Ishikawa (cell line): Measurements from ENCODE around the gene LRRC17.

Source experiments
- CEBPB ChIP-seq: IDR thresholded peaks from 2 replicates; pipeline ENCODE4 v1.6.1; 2012
- CREB1 ChIP-seq: IDR thresholded peaks from 2 replicates; pipeline ENCODE4 v1.6.1; 2012; ENCODE audit warnings: low read depth
- EGR1 ChIP-seq: IDR thresholded peaks from 2 replicates; pipeline ENCODE4 v1.6.1; 2012
- EP300 ChIP-seq: IDR thresholded peaks from 2 replicates; pipeline ENCODE4 v1.6.1; 2012; ENCODE audit warnings: borderline replicate concordance
- FOXM1 ChIP-seq: IDR thresholded peaks from 2 replicates; pipeline ENCODE4 v1.6.1; 2012; ENCODE audit warnings: low read depth, borderline replicate concordance
- MAX ChIP-seq: IDR thresholded peaks from 2 replicates; pipeline ENCODE4 v1.6.1; 2012
- NFIC ChIP-seq: IDR thresholded peaks from 2 replicates; pipeline ENCODE4 v1.6.1; 2012
- RAD21 ChIP-seq: IDR thresholded peaks from 2 replicates; pipeline ENCODE4 v1.6.1; 2012; ENCODE audit warnings: low read depth
- TAF1 ChIP-seq: IDR thresholded peaks from 2 replicates; pipeline ENCODE4 v1.6.1; 2012; ENCODE audit warnings: low read depth, mild to moderate bottlenecking
- TCF12 ChIP-seq: IDR thresholded peaks from 2 replicates; pipeline ENCODE4 v1.6.1; 2012; ENCODE audit warnings: low read depth
- TEAD4 ChIP-seq: IDR thresholded peaks from 2 replicates; pipeline ENCODE4 v1.6.1; 2012
- USF1 ChIP-seq: IDR thresholded peaks from 2 replicates; pipeline ENCODE4 v1.6.1; 2012
- YY1 ChIP-seq: IDR thresholded peaks from 2 replicates; pipeline ENCODE4 v1.6.1; 2012; ENCODE audit warnings: low read depth
- ZBTB7A ChIP-seq: IDR thresholded peaks from 2 replicates; pipeline ENCODE4 v1.6.1; 2012; ENCODE audit warnings: low read depth
- TF ChIP-seq, protein P1 (sequence below): IDR thresholded peaks from 2 replicates; pipeline ENCODE4 v1.6.1; 2012; ENCODE audit warnings: low read depth, mild to moderate bottlenecking

The LRRC17 gene

DNA sequence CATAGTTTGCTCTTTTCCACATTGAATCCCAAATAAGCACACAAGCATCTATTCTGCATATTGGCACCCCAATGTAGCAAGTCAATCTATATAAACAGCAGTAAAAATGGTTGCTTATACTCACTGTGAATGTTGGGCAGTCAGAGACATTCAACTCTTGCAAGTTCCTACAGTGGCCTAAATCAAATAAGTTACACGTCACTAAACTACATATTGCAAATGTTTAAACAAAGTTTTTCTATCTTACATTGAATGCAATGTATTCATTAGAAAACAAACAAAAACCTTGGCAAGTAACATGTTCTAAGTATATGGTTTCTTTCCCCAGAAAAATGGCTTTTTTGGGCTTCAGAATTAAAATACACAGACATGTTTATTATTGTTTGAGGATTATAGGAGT lies 19.0 kb downstream of the LRRC17 start:
- TF ChIP-seq YY1 = no peak
- TF ChIP-seq MAX = no peak
- no peak for TF ChIP-seq NFIC
- TF ChIP-seq RAD21 = no peak
- TF ChIP-seq TCF12 = no peak
- TF ChIP-seq TEAD4 = no peak

DNA sequence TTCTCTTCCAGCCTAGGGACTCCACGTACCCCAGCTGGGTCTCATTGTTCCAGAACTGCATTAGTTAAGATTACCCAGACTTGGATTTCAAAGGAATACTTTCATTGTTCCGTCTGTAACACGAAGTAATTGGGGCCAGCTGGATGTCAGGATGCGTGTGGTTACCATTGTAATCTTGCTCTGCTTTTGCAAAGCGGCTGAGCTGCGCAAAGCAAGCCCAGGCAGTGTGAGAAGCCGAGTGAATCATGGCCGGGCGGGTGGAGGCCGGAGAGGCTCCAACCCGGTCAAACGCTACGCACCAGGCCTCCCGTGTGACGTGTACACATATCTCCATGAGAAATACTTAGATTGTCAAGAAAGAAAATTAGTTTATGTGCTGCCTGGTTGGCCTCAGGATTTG lies 21.0 kb downstream of the LRRC17 start:
- TF ChIP-seq NFIC = no peak

DNA sequence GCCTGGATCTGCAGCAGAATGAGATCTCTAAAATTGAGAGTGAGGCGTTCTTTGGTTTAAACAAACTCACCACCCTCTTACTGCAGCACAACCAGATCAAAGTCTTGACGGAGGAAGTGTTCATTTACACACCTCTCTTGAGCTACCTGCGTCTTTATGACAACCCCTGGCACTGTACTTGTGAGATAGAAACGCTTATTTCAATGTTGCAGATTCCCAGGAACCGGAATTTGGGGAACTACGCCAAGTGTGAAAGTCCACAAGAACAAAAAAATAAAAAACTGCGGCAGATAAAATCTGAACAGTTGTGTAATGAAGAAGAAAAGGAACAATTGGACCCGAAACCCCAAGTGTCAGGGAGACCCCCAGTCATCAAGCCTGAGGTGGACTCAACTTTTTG lies 21.4 kb downstream of the LRRC17 start:
- TF ChIP-seq ZBTB7A = no peak
- no peak for TF ChIP-seq CREB1
- TF ChIP-seq YY1 = no peak
- no peak for TF ChIP-seq EP300
- no peak for TF ChIP-seq FOXM1
- TF ChIP-seq MAX = no peak
- TF ChIP-seq TAF1 = no peak
- TF ChIP-seq TEAD4 = no peak
- TF ChIP-seq TCF12 = no peak
- no peak for TF ChIP-seq CEBPB
- TF ChIP-seq RAD21 = no peak
- TF ChIP-seq NFIC = no peak
- no peak for TF ChIP-seq EGR1
- TF ChIP-seq USF1 = no peak
- TF ChIP-seq, protein P1, sequence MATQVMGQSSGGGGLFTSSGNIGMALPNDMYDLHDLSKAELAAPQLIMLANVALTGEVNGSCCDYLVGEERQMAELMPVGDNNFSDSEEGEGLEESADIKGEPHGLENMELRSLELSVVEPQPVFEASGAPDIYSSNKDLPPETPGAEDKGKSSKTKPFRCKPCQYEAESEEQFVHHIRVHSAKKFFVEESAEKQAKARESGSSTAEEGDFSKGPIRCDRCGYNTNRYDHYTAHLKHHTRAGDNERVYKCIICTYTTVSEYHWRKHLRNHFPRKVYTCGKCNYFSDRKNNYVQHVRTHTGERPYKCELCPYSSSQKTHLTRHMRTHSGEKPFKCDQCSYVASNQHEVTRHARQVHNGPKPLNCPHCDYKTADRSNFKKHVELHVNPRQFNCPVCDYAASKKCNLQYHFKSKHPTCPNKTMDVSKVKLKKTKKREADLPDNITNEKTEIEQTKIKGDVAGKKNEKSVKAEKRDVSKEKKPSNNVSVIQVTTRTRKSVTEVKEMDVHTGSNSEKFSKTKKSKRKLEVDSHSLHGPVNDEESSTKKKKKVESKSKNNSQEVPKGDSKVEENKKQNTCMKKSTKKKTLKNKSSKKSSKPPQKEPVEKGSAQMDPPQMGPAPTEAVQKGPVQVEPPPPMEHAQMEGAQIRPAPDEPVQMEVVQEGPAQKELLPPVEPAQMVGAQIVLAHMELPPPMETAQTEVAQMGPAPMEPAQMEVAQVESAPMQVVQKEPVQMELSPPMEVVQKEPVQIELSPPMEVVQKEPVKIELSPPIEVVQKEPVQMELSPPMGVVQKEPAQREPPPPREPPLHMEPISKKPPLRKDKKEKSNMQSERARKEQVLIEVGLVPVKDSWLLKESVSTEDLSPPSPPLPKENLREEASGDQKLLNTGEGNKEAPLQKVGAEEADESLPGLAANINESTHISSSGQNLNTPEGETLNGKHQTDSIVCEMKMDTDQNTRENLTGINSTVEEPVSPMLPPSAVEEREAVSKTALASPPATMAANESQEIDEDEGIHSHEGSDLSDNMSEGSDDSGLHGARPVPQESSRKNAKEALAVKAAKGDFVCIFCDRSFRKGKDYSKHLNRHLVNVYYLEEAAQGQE = no peak

DNA sequence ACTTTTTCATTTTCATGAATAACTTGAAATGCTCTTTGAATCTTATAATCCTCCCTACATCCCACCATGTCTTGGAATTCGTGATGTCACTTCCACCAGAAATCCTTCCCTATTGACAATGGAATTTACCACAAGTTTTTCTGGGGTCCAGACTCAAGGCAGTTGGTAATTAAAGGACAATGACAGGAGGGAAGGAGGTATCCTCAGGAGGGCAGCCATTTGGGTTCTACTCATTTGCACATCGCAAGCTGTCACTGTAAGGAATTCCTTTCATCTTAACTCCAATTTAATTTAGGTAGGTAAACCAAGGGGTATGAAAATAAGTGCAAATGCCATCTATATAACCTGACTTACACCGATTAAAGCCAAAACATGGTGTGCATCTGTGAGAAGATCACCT lies 21.9 kb downstream of the LRRC17 start:
- TF ChIP-seq YY1 = no peak

GRCh38 chr7:102935450-102936115 lies 22.8 kb downstream of the LRRC17 start:
- TF ChIP-seq TCF12 (no peak), MAX (no peak), CREB1 (no peak), EP300 (no peak), YY1 (no peak), ZBTB7A (no peak), TAF1 (no peak), CEBPB (no peak), FOXM1 (no peak), EGR1 (no peak), TEAD4 (no peak), RAD21 (no peak)
- TF ChIP-seq, protein P1 = no peak

- TF ChIP-seq NFIC (no peak), EGR1 (no peak)
Observed at GRCh38 chr7:102938679-102939078, 25.9 kb downstream of the LRRC17 start.

- TF ChIP-seq USF1 = no peak
- no peak for TF ChIP-seq CREB1
- no peak for TF ChIP-seq YY1
- no peak for TF ChIP-seq MAX
- no peak for TF ChIP-seq TCF12
- TF ChIP-seq TEAD4 = no peak
- TF ChIP-seq EGR1 = no peak
- TF ChIP-seq FOXM1 = no peak
- no peak for TF ChIP-seq RAD21
- TF ChIP-seq NFIC = no peak
- TF ChIP-seq EP300 = no peak
- TF ChIP-seq TAF1 = no peak
- TF ChIP-seq, protein P1 = no peak
- no peak for TF ChIP-seq CEBPB
Observed at GRCh38 chr7:102942181-102942866, 29.5 kb downstream of the LRRC17 start.
